ENCODE results near the gene SCD5. TPM values are rescaled to one million over a fixed set of nuclear protein-coding genes. Genes with fewer than 3 reads are reported as not detected.

The SCD5 gene
- polyA plus RNA-seq, 4 donors: 30.7 to 49.0 (median 34.2) TPM

GRCh38 chr4:82774711-82775171 is 23.9 kb downstream of the SCD5 start:
- no peak for DNase-seq (ENCODE audit: low read depth in 4 of 4, low spot score in 3 of 4)

GRCh38 chr4:82773057-82773456 is 25.5 kb downstream of the SCD5 start:
- DNase-seq (ENCODE audit: low read depth in 4 of 4, low spot score in 3 of 4): no peak

GRCh38 chr4:82770607-82771006 is 28.0 kb downstream of the SCD5 start:
- no peak for DNase-seq (ENCODE audit: low read depth in 4 of 4, low spot score in 3 of 4)

GRCh38 chr4:82765134-82765533 is 33.5 kb downstream of the SCD5 start:
- DNase-seq (ENCODE audit: low read depth in 4 of 4, low spot score in 3 of 4): no peak

GRCh38 chr4:82761229-82761628 is 37.4 kb downstream of the SCD5 start:
- DNase-seq (ENCODE audit: low read depth in 4 of 4, low spot score in 3 of 4): no peak

- no peak for DNase-seq (ENCODE audit: low read depth in 4 of 4, low spot score in 3 of 4)
These were observed 39.6 kb downstream of the SCD5 start for GRCh38 chr4:82758701-82759685.

- no peak for DNase-seq (ENCODE audit: low read depth in 4 of 4, low spot score in 3 of 4)
These were observed 42.5 kb downstream of the SCD5 start for GRCh38 chr4:82756061-82756460.

GRCh38 chr4:82755650-82756049 is 42.9 kb downstream of the SCD5 start:
- no peak for DNase-seq (ENCODE audit: low read depth in 4 of 4, low spot score in 3 of 4)

GRCh38 chr4:82754513-82755165 is 44.0 kb downstream of the SCD5 start:
- DNase-seq (ENCODE audit: low read depth in 4 of 4, low spot score in 3 of 4): no peak

- DNase-seq (ENCODE audit: low read depth in 4 of 4, low spot score in 3 of 4): no peak
These were observed 44.7 kb downstream of the SCD5 start for GRCh38 chr4:82753725-82754410.

GRCh38 chr4:82753238-82753637 is 45.4 kb downstream of the SCD5 start:
- DNase-seq (ENCODE audit: low read depth in 4 of 4, low spot score in 3 of 4): no peak

GRCh38 chr4:82748810-82749470 is 49.7 kb downstream of the SCD5 start:
- DNase-seq (ENCODE audit: low read depth in 4 of 4, low spot score in 3 of 4): no peak

GRCh38 chr4:82747686-82748575 is 50.7 kb downstream of the SCD5 start:
- no peak for DNase-seq (ENCODE audit: low read depth in 4 of 4, low spot score in 3 of 4)

GRCh38 chr4:82746705-82747574 is 51.7 kb downstream of the SCD5 start:
- no peak for DNase-seq (ENCODE audit: low read depth in 4 of 4, low spot score in 3 of 4)

GRCh38 chr4:82745173-82745842 is 53.3 kb downstream of the SCD5 start:
- DNase-seq (ENCODE audit: low read depth in 4 of 4, low spot score in 3 of 4): no peak

- DNase-seq (ENCODE audit: low read depth in 4 of 4, low spot score in 3 of 4): no peak
These were observed 54.2 kb downstream of the SCD5 start for GRCh38 chr4:82744284-82744968.

GRCh38 chr4:82741188-82741587 is 57.4 kb downstream of the SCD5 start:
- no peak for DNase-seq (ENCODE audit: low read depth in 4 of 4, low spot score in 3 of 4)
